H9 (cell line): Measurements from ENCODE around the gene SLC30A1. TPM values are rescaled to one million over a fixed set of nuclear protein-coding genes. Genes with fewer than 3 reads are reported as not detected.

ENCODE experiments used
- DNase-seq: peaks from one replicate; pipeline ENCODE4 v3.0.0-alpha.2; 2017
- H2AFZ ChIP-seq: one replicate; pipeline ENCODE4 v1.6.1; 2013; ENCODE audit warnings: mild to moderate bottlenecking, low read length, control low read depth, moderate library complexity
- H2AK5ac ChIP-seq: 2 replicates; pipeline ENCODE4 v1.6.1; 2013; ENCODE audit warnings: low read length, control low read depth, mixed read lengths; ENCODE audit not compliant: insufficient read length
- H2BK120ac ChIP-seq: one replicate; pipeline ENCODE4 v1.6.1; 2013; ENCODE audit warnings: low read depth, mild to moderate bottlenecking, low read length, control low read depth, inconsistent platforms; ENCODE audit not compliant: poor library complexity, severe bottlenecking
- H2BK12ac ChIP-seq: 2 replicates; pipeline ENCODE4 v1.6.1; 2013; ENCODE audit warnings: low read length, control low read depth, mixed read lengths, low read depth; ENCODE audit not compliant: insufficient read length
- H2BK15ac ChIP-seq: 2 replicates; pipeline ENCODE4 v1.6.1; 2013; ENCODE audit warnings: low read depth, low read length, control low read depth
- H2BK20ac ChIP-seq: one replicate; pipeline ENCODE4 v1.6.1; 2013; ENCODE audit warnings: low read depth, mild to moderate bottlenecking, low read length, control low read depth, inconsistent platforms; ENCODE audit not compliant: poor library complexity, severe bottlenecking
- H2BK5ac ChIP-seq: 2 replicates; pipeline ENCODE4 v1.6.1; 2013; ENCODE audit warnings: low read length, control low read depth, mixed read lengths; ENCODE audit not compliant: insufficient read length
- H3K14ac ChIP-seq: 2 replicates; pipeline ENCODE4 v1.6.1; 2013; ENCODE audit warnings: low read length, control low read depth; ENCODE audit not compliant: insufficient read depth
- H3K18ac ChIP-seq: 2 replicates; pipeline ENCODE4 v1.6.1; 2013; ENCODE audit warnings: low read depth, mild to moderate bottlenecking, mixed read lengths, low read length, control low read depth; ENCODE audit not compliant: insufficient read length
- H3K23ac ChIP-seq: 2 replicates; pipeline ENCODE4 v1.6.1; 2013; ENCODE audit warnings: low read length, control low read depth, mixed read lengths, low read depth; ENCODE audit not compliant: insufficient read length
- H3K23me2 ChIP-seq: 2 replicates; pipeline ENCODE4 v1.6.1; 2013; ENCODE audit warnings: low read depth, mild to moderate bottlenecking, mixed read lengths, low read length, control low read depth; ENCODE audit not compliant: insufficient read length, poor library complexity, severe bottlenecking
- H3K27ac ChIP-seq: 2 replicates; pipeline ENCODE4 v1.5.1; 2013; ENCODE audit warnings: low read length, control low read depth, mixed read lengths, low read depth; ENCODE audit not compliant: insufficient read length
- H3K27me3 ChIP-seq: 2 replicates; pipeline ENCODE4 v1.6.1; 2013; ENCODE audit warnings: low read length, control low read depth, inconsistent platforms; ENCODE audit not compliant: insufficient read depth
- H3K4ac ChIP-seq: 2 replicates; pipeline ENCODE4 v1.6.1; 2013; ENCODE audit warnings: low read depth, mild to moderate bottlenecking, control low read depth, inconsistent platforms, low read length, moderate library complexity
- H3K4me1 ChIP-seq: 2 replicates; pipeline ENCODE4 v1.6.1; 2013; ENCODE audit warnings: low read length, control low read depth, inconsistent platforms; ENCODE audit not compliant: insufficient read depth
- H3K4me2 ChIP-seq: 2 replicates; pipeline ENCODE4 v1.6.1; 2013; ENCODE audit warnings: low read length, control low read depth, mixed read lengths; ENCODE audit not compliant: insufficient read length, insufficient read depth
- H3K56ac ChIP-seq: 2 replicates; pipeline ENCODE4 v1.6.1; 2013; ENCODE audit warnings: low read depth, mild to moderate bottlenecking, mixed read lengths, low read length, control low read depth; ENCODE audit not compliant: insufficient read length
- H3K79me1 ChIP-seq: 2 replicates; pipeline ENCODE4 v1.6.1; 2013; ENCODE audit warnings: low read depth, mild to moderate bottlenecking, moderate library complexity, low read length, control low read depth, inconsistent platforms; ENCODE audit not compliant: insufficient read depth, poor library complexity, severe bottlenecking
- H3K79me2 ChIP-seq: 2 replicates; pipeline ENCODE4 v1.6.1; 2013; ENCODE audit warnings: low read length, control low read depth, inconsistent platforms; ENCODE audit not compliant: insufficient read depth
- H3K9ac ChIP-seq: 2 replicates; pipeline ENCODE4 v1.6.1; 2013; ENCODE audit warnings: low read length, control low read depth, mixed read lengths; ENCODE audit not compliant: insufficient read length; ENCODE audit errors: extremely low read depth
- H3K9me3 ChIP-seq: one replicate; pipeline ENCODE4 v1.6.1; 2013; ENCODE audit warnings: low read depth, low read length, inconsistent platforms; ENCODE audit not compliant: control insufficient read depth
- H3T11ph ChIP-seq: one replicate; pipeline ENCODE4 v1.6.1; 2013; ENCODE audit warnings: mild to moderate bottlenecking, low read length, control low read depth, inconsistent platforms
- H4K20me1 ChIP-seq: one replicate; pipeline ENCODE4 v1.6.1; 2013; ENCODE audit not compliant: control insufficient read depth, insufficient read length, insufficient read depth
- H4K5ac ChIP-seq: 2 replicates; pipeline ENCODE4 v1.6.1; 2013; ENCODE audit warnings: low read depth, mild to moderate bottlenecking, mixed read lengths, low read length, control low read depth; ENCODE audit not compliant: insufficient read length
- H4K8ac ChIP-seq: replicated peaks from 2 replicates; pipeline ENCODE4 v1.6.1; 2013; ENCODE audit warnings: low read length, control low read depth, mixed read lengths, low read depth; ENCODE audit not compliant: insufficient read length
- H4K91ac ChIP-seq: 2 replicates; pipeline ENCODE4 v1.6.1; 2013; ENCODE audit warnings: low read depth, mild to moderate bottlenecking, moderate library complexity, mixed read lengths, low read length, control low read depth; ENCODE audit not compliant: insufficient read length
- H3K27ac Mint-ChIP-seq, 3 experiments: 2 replicates in 2 of 3; 3 replicates in 1 of 3; pipeline ENCODE4 v1.8.0; 2020 to 2021; ENCODE audit warnings: mixed read lengths in 3 of 3, mild to moderate bottlenecking in 1 of 3, moderate library complexity in 1 of 3
- H3K27me3 Mint-ChIP-seq: 2 replicates; pipeline ENCODE4 v1.8.0; 2021; ENCODE audit warnings: low read depth, mild to moderate bottlenecking, moderate library complexity, mixed read lengths
- H3K36me3 Mint-ChIP-seq, 3 experiments: 2 replicates in 2 of 3; 3 replicates in 1 of 3; pipeline ENCODE4 v1.8.0; 2020 to 2021; ENCODE audit warnings: low read depth in 3 of 3, mixed read lengths in 3 of 3; ENCODE audit not compliant: insufficient read depth in 1 of 3
- H3K4me1 Mint-ChIP-seq, 2 experiments: 2 replicates each; pipeline ENCODE4 v1.8.0; 2020; ENCODE audit warnings: mixed read lengths in 2 of 2
- H3K4me3 Mint-ChIP-seq, 2 experiments: 2 replicates in 1 of 2; 3 replicates in 1 of 2; pipeline ENCODE4 v1.8.0; 2020 to 2021; ENCODE audit warnings: mild to moderate bottlenecking in 2 of 2, mixed read lengths in 2 of 2, moderate library complexity in 1 of 2
- H3K9me3 Mint-ChIP-seq, 2 experiments: 2 replicates in 1 of 2; 3 replicates in 1 of 2; pipeline ENCODE4 v1.8.0; 2020; ENCODE audit warnings: mild to moderate bottlenecking in 2 of 2, mixed read lengths in 2 of 2, moderate library complexity in 1 of 2
- WGBS: extraction: QIAGEN DNeasy Blood & Tissue Kit; methylation state at CpG from one replicate; pipeline ENCODE4 v1.1.7; 2013; ENCODE audit warnings: missing lambda C conversion rate, low lambda C conversion rate, mixed read lengths; ENCODE audit not compliant: insufficient read length; ENCODE audit errors: extremely low coverage; 5-methylcytosine and 5-hydroxymethylcytosine counted together
- total RNA-seq: library from RNA; stranded (reverse); gene quantifications from 2 replicates; pipeline ENCODE4 v1.2.1, GENCODE V29; 2021
- TF ChIP-seq, protein P1 (sequence below): fragments of 200-600 bp; sonication (generic); conservative IDR thresholded peaks from 3 replicates; pipeline ENCODE4 v1.8.0; 2021; ENCODE audit warnings: antibody characterized with exemption, mild to moderate bottlenecking

The SLC30A1 gene
- total RNA-seq, 1 experiment from 2014 or later = 17.1 TPM

DNA sequence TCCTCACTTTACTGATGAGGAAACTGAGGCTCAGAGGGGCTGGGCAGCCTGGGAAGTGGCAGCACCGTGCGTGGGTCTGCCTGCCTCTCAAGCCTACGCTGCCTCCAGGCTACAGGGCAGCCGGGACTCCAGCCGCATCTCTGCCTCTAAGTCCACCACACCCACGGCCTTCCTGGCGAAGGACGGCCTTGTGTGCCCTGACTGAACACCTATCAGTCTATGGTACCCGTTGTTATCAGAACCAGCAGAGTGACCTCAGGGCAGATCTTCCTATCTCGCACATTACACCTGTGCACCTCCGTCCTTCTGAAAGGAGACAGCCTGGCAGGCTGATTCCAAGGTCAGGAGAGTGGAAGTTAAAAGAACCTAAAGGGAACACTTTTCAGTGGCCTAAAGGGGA is 35.7 kb upstream of the SLC30A1 start:
- no peaks in the 10 kb centered on the region for H3K27me3 Mint-ChIP-seq
- Histone ChIP-seq H2AFZ (no peak overlapping the region), H3K4me1 (no peaks in the 10 kb centered on the region), H3K23me2 (no peaks in the 10 kb centered on the region), H4K5ac (no peak overlapping the region), H4K91ac (no peak overlapping the region), H3K4ac (no peak overlapping the region), H4K20me1 (no peaks in the 10 kb centered on the region), H3K18ac (no peak overlapping the region), H3K9me3 (no peaks in the 10 kb centered on the region), H2BK5ac (no peak overlapping the region), H3K79me1 (no peaks in the 10 kb centered on the region), H3K79me2 (no peaks in the 10 kb centered on the region), H4K8ac (no peak overlapping the region), H3K23ac (no peak overlapping the region), H3K14ac (no peak overlapping the region), H2BK12ac (no peak overlapping the region), H2BK15ac (no peak overlapping the region), H3K4me2 (no peak overlapping the region), H3K27ac (no peak overlapping the region), H3K56ac (no peak overlapping the region), H2BK20ac (no peak overlapping the region), H3T11ph (no peak overlapping the region), H2BK120ac (no peak overlapping the region), H2AK5ac (no peak overlapping the region), H3K27me3 (no peaks in the 10 kb centered on the region), H3K9ac (no peak overlapping the region)
- no peak overlapping the region for H3K27ac Mint-ChIP-seq
- no peaks in the 10 kb centered on the region for H3K9me3 Mint-ChIP-seq
- peaks cover 0 to 13% of the 10 kb centered on the region in 2 experiments; a peak in 2 of 4 replicates for H3K4me1 Mint-ChIP-seq
- H3K4me3 Mint-ChIP-seq = no peak overlapping the region
- no peak for DNase-seq
- WGBS = no CpG with 5 or more reads among the region's 11 CpGs
- no peaks in the 10 kb centered on the region for H3K36me3 Mint-ChIP-seq
- TF ChIP-seq, protein P1, sequence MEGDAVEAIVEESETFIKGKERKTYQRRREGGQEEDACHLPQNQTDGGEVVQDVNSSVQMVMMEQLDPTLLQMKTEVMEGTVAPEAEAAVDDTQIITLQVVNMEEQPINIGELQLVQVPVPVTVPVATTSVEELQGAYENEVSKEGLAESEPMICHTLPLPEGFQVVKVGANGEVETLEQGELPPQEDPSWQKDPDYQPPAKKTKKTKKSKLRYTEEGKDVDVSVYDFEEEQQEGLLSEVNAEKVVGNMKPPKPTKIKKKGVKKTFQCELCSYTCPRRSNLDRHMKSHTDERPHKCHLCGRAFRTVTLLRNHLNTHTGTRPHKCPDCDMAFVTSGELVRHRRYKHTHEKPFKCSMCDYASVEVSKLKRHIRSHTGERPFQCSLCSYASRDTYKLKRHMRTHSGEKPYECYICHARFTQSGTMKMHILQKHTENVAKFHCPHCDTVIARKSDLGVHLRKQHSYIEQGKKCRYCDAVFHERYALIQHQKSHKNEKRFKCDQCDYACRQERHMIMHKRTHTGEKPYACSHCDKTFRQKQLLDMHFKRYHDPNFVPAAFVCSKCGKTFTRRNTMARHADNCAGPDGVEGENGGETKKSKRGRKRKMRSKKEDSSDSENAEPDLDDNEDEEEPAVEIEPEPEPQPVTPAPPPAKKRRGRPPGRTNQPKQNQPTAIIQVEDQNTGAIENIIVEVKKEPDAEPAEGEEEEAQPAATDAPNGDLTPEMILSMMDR = no peak
